Right atrium auricular region (tissue), 2 donors: ENCODE data around the gene WIPF3. TPM values are rescaled to one million over a fixed set of nuclear protein-coding genes. Genes with fewer than 3 reads are reported as not detected.

ENCODE experiments used
- DNase-seq: peaks from one replicate; pipeline ENCODE4 v3.0.0-alpha.2; 2019; ENCODE audit warnings: low spot score
- H3K27ac ChIP-seq, 2 donors: fragments of 200-600 bp; sonication (generic); 1 replicate in 1 of 2; 2 replicates in 1 of 2; pipeline ENCODE4 v1.5.1; 2016 to 2019
- H3K27me3 ChIP-seq, 2 donors: fragments of 200-600 bp; sonication (generic); one replicate each; pipeline versions ENCODE4 v1.5.1 to v1.6.0; 2017 to 2019
- H3K36me3 ChIP-seq: fragments of 200-600 bp; sonication (generic); one replicate; pipeline ENCODE4 v1.5.1; 2016
- H3K4me1 ChIP-seq, 2 donors: fragments of 200-600 bp; sonication (generic); one replicate each; pipeline versions ENCODE4 v1.5.1 to v1.6.0; 2017 to 2019
- H3K4me3 ChIP-seq, 2 donors: fragments of 200-600 bp; sonication (generic); 1 replicate in 1 of 2; 2 replicates in 1 of 2; pipeline ENCODE4 v1.5.1; 2017 to 2019; ENCODE audit warnings: mild to moderate bottlenecking in 1 of 2, moderate library complexity in 1 of 2
- H3K9me3 ChIP-seq, 2 donors: fragments of 200-600 bp; sonication (generic); one replicate each; pipeline ENCODE4 v1.5.1; 2019
- total RNA-seq, 2 donors: library from RNA; depleted of rRNA; stranded (reverse); fragments of >200 nt; gene quantifications; one replicate each; pipeline ENCODE4 v1.1.0, GENCODE V29; 2016
- TF ChIP-seq, protein P1 (sequence below), 2 donors: fragments of 200-600 bp; sonication (generic); IDR thresholded peaks; one replicate each; pipeline ENCODE4 v1.5.1; 2019; ENCODE audit warnings: antibody characterized with exemption in 2 of 2

WIPF3 gene
- total RNA-seq, 2 donors from 2014 or later, result 1.3 to 2.9 TPM

DNA sequence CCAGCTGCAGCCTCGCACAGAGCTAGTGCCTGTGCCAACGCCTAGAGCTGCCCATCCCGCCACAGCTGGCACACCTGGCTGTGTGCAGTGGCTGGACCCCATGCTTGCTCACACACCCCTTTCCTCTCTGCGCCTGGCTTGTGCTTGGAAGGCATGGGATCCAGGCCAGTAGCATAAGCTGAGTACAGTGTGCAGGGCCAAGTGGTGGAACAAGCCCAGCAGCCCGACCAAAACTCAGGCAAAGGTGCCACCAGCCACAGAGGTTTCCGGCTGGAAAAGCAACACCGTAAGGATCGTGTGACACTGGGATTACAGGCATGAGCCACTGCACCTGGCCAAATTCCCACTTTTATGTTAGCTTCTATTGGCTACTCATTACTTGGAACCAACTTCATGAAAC, 144.9 kb downstream of the WIPF3 start:
- Histone ChIP-seq H3K4me3 (no peak overlapping the region), H3K9me3 (no peaks in the 10 kb centered on the region), H3K36me3 (peaks cover 19% of the 10 kb centered on the region)

DNA sequence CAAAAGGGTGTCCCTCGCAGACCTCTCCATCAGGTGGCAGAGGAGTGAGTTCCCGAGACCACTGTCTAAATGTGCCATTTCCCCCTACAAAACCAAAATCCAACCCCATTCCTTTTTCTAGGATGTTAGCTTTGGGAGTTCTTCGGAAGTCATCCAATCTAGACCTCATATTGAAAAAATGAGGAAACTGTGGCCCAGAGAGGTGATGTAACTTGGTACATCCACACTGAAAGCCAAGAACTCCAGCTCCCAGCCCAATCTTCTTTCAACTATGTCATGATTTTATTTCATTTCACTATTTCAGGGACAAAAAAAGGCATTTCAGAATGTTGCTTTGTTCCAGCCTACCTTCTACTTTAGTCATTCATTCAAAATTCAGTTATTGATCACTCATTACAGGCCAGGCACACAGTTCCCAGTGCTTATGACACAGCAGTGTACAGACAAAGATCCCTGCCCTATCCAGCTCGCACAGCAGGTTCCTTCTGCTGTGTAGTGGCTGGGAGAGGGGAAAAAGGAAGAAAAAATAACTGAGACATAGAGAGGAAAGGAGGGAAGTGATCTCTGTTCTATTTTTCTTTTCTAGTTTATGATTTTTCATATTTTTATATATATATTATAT, 147.5 kb downstream of the WIPF3 start:
- Histone ChIP-seq H3K27me3 (no peaks in the 10 kb centered on the region), H3K4me3 (no peak overlapping the region), H3K27ac (peak overlapping the region; percentile 32 to 33), H3K4me1 (no peaks in the 10 kb centered on the region), H3K36me3 (peaks cover 19% of the 10 kb centered on the region), H3K9me3 (no peaks in the 10 kb centered on the region)
- no peak for DNase-seq
- TF ChIP-seq, protein P1, sequence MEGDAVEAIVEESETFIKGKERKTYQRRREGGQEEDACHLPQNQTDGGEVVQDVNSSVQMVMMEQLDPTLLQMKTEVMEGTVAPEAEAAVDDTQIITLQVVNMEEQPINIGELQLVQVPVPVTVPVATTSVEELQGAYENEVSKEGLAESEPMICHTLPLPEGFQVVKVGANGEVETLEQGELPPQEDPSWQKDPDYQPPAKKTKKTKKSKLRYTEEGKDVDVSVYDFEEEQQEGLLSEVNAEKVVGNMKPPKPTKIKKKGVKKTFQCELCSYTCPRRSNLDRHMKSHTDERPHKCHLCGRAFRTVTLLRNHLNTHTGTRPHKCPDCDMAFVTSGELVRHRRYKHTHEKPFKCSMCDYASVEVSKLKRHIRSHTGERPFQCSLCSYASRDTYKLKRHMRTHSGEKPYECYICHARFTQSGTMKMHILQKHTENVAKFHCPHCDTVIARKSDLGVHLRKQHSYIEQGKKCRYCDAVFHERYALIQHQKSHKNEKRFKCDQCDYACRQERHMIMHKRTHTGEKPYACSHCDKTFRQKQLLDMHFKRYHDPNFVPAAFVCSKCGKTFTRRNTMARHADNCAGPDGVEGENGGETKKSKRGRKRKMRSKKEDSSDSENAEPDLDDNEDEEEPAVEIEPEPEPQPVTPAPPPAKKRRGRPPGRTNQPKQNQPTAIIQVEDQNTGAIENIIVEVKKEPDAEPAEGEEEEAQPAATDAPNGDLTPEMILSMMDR (IDR thresholded peaks at IDR 0.05), result no peak

More for the DNA sequence above, 144.9 kb downstream of the WIPF3 start:
- no peak for DNase-seq
- Histone ChIP-seq H3K27ac (no peak overlapping the region), H3K27me3 (no peaks in the 10 kb centered on the region), H3K4me1 (peaks cover 0 to 7% of the 10 kb centered on the region in 2 donors)
- TF ChIP-seq, protein P1 (IDR thresholded peaks at IDR 0.05), result no peak

DNA sequence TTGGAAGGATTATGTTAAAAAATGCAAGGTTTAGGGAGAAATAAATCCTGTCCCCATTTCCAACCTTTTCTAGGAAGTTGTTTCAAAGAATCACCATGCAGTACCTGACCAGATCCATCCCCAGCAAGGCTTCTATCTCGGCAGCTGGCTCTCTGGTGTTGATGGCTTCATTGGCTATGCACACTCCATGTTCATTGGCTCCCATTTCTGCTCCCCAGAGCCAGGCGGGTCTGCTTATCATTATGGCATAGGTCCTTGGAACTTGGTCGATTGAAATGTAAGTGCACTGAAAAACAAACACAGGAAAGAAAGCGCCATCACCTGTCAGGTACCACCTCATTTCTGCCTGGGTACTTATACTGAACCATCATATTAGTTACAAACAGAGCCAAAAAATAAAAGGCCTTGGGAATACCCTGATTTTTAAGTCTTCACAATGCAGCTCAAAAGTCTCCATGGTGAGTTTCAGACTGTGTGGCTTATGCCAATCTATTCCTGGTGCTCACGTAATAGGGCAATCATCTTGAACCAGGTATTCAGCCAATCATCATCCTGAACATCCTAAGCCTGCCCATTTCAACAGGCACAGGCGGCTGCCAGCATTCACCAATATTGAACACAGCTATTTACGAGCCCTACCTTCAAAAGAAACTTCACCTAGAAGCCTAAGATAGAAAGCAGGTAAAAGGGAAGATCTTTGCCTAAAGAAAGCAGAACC, 148.9 kb downstream of the WIPF3 start:
- Histone ChIP-seq H3K27ac (no peak overlapping the region), H3K4me1 (no peaks in the 10 kb centered on the region), H3K4me3 (no peak overlapping the region), H3K9me3 (no peaks in the 10 kb centered on the region), H3K27me3 (no peaks in the 10 kb centered on the region), H3K36me3 (peaks cover 19% of the 10 kb centered on the region)
- no peak for DNase-seq
- TF ChIP-seq, protein P1 (IDR thresholded peaks at IDR 0.05), result no peak

DNA sequence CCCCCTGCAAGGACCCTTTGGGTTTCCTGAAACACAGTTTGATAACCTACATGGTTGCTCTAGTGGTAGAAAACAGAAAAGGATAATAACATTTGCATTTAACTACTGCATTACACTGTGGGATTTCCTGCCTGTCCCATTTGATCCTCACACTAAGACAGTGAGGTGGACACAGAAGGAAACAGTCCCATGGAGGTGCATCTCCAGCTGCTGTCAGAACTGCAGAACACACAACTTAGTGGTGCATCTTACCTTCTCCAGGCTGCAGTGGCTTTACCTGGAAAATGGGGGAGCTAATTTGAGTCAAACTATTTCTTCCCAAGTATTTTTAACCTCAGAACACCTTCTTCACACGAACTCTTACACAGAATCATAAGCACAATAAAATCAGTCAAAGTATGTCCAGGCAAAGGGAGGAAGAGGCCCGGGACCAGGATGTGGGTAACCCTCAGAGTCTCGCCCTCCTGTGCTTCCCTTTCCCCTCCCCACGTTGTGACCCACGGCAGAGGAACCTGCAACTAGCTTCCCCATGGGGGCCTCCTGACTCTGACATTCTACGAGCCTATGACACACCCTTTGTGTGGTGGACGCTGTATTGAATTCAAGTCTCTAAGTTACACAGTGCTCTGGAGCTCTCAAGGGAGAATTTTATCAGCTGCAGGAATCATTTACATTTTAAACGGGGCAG, 149.6 kb downstream of the WIPF3 start:
- H3K4me1 ChIP-seq, result no peaks in the 10 kb centered on the region
- no peaks in the 10 kb centered on the region for H3K9me3 ChIP-seq
- DNase-seq, result peak; percentile 4
- TF ChIP-seq, protein P1 (IDR thresholded peaks at IDR 0.05), result no peak
- no peak overlapping the region for H3K27ac ChIP-seq
- no peaks in the 10 kb centered on the region for H3K27me3 ChIP-seq
- peaks cover 17% of the 10 kb centered on the region for H3K36me3 ChIP-seq
- H3K4me3 ChIP-seq, result no peak overlapping the region

DNA sequence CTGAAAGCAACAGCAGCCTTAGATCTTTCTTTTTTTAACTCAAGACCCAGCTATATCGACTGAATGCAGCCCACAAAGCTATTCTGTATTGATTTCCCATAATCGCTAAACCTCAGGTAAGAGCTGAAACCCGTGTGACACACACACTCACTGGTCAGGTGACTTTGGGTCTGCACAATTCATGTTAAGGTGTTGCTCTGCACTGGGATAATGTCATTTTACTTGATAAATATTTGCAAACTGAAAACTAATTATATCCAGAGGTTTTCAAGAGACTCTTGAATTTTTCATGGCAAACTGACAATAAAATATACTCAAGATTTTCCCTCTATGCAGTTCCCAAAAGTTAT, 150.2 kb downstream of the WIPF3 start:
- no peaks in the 10 kb centered on the region for H3K9me3 ChIP-seq
- H3K27ac ChIP-seq, result no peak overlapping the region
- no peaks in the 10 kb centered on the region for H3K4me1 ChIP-seq
- peak; percentile 0 for DNase-seq
- TF ChIP-seq, protein P1 (IDR thresholded peaks at IDR 0.05), result no peak
- H3K4me3 ChIP-seq, result no peak overlapping the region
- peaks cover 12% of the 10 kb centered on the region for H3K36me3 ChIP-seq
- H3K27me3 ChIP-seq, result no peaks in the 10 kb centered on the region
